Omental fat pad (tissue), 4 donors: ENCODE measurements around the gene HMCES. TPM values are rescaled to one million over a fixed set of nuclear protein-coding genes. Genes with fewer than 3 reads are reported as not detected.

Experiments used
- ATAC-seq: fragments of 150-250 bp; one replicate; pipeline ENCODE4 v1.9.1; 2016; ENCODE audit warnings: mild to moderate bottlenecking, moderate library complexity; ENCODE audit not compliant: low FRiP score
- DNase-seq: peaks from one replicate; pipeline ENCODE4 v3.0.0-alpha.2; 2019; ENCODE audit warnings: low spot score
- total RNA-seq, 4 donors: library from RNA; depleted of rRNA; stranded (reverse); fragments of >200 nt; gene quantifications; one replicate each; pipeline ENCODE4 v1.1.0, GENCODE V29; 2016
- TF ChIP-seq, protein P1 (sequence below), 3 donors: fragments of 450-650 bp; IDR thresholded peaks; one replicate each; pipeline ENCODE4 v1.5.1; 2016 to 2017; ENCODE audit warnings: antibody characterized with exemption in 3 of 3, mild to moderate bottlenecking in 3 of 3, moderate library complexity in 2 of 3

Gene HMCES, protein sequence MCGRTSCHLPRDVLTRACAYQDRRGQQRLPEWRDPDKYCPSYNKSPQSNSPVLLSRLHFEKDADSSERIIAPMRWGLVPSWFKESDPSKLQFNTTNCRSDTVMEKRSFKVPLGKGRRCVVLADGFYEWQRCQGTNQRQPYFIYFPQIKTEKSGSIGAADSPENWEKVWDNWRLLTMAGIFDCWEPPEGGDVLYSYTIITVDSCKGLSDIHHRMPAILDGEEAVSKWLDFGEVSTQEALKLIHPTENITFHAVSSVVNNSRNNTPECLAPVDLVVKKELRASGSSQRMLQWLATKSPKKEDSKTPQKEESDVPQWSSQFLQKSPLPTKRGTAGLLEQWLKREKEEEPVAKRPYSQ
- 10 to 100 TPM; 25.9 to 30.3 (median 27.1) TPM for total RNA-seq

DNA sequence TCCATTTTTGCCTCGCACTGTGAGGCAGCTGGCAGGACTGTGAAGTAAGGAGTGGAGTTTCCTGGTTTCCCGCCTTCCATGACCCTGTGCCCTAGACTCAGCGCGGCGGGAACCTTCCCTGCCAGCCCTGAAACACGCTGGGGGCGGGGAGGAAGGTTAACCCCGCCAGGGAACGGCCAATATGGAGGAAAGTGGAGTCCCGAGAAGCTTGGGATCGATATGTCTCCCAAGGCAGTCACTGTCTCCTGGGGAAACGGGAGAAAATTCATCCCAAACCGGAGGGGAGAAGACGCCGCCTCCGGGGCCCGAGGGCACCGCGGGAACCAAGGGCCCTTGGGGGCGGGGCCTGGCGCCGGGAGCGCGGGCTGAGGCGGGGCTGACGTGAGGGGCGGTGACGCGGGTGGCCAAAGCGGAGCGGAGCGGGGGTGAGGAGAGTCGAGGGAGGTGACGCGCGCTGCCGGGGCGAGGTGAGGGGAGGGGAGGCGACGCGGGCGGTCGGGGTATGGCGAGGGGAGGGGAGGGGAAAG is at the start of gene HMCES:
HMCES (plus strand) TSS at position 432 of the 527 bp plus-strand sequence. CDS start 863 bp downstream, outside the sequence.
- peak; percentile 64 for DNase-seq
- TF ChIP-seq, protein P1, sequence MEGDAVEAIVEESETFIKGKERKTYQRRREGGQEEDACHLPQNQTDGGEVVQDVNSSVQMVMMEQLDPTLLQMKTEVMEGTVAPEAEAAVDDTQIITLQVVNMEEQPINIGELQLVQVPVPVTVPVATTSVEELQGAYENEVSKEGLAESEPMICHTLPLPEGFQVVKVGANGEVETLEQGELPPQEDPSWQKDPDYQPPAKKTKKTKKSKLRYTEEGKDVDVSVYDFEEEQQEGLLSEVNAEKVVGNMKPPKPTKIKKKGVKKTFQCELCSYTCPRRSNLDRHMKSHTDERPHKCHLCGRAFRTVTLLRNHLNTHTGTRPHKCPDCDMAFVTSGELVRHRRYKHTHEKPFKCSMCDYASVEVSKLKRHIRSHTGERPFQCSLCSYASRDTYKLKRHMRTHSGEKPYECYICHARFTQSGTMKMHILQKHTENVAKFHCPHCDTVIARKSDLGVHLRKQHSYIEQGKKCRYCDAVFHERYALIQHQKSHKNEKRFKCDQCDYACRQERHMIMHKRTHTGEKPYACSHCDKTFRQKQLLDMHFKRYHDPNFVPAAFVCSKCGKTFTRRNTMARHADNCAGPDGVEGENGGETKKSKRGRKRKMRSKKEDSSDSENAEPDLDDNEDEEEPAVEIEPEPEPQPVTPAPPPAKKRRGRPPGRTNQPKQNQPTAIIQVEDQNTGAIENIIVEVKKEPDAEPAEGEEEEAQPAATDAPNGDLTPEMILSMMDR (IDR thresholded peaks at IDR 0.05), result no peak
- ATAC-seq, result peak; percentile 96

DNA sequence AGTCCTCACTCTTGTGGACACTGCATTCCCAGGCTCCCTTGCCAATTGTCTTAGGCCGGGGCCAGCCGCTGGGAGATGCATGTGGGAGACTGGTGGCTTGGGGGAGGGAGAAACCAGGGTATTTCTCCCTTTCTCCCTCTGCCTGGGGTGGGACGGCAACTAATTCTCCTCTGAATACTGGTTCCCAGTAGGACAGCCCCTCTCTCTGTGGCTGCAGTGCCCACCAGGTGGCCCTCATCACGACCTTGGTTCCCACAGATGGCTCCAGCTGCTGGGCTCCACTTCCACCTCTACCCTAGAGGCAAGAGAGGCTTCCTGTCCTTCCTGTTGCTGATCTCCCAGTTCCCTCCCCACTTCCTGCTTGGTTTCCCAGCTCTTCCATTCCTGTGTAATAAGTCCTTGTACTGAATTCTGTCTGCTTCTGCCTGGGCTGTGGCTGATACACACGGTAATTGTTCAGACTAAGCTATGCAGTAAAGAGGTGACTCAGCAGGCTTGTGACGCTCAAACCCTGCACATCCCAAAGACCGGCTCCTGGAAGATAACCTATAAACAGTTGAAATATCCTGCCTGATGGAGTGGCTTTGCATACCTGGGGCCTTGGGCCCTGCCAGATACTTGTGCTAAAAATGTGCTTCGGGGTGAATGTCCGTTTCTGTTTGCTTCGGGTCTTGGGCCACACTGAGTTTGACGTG is 49.6 kb upstream of the HMCES start:
- ATAC-seq, result no peak
- DNase-seq, result no peak

DNA sequence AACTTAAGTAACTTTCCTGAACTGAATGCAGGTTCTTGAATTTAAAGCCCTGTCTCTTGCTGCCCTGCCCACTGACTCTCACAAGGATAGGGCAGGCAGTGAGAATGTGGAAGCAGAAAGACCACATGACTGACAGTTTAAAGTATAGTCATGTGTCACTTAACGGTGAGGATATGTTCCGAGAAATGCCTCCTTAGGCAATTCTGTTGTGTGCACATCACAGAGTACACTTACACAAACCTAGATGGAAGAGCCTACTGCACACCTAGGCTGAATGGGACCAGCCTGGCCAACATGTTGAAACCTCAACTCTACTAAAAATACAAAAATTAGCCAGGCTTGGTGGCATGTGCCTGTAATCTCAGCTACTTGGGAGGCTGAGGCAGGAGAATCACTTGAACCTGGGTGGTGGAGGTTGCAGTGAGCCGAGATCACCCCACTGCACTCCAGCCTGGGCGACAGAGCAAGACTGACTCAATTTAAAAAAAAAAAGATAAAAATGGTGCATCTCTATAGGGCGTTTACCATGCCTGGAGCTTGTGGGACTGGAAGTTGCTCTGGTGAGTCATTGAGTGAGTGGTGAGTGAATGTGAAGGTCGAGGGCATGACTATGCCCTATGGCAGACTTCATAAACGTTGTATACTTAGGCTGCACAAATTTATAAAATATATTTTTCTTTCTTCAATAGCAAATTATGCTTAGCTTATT is 48.2 kb upstream of the HMCES start:
- ATAC-seq, result peak; percentile 71

More for the DNA sequence above, 49.6 kb upstream of the HMCES start:
- TF ChIP-seq, protein P1 (IDR thresholded peaks at IDR 0.05), result no peak

DNA sequence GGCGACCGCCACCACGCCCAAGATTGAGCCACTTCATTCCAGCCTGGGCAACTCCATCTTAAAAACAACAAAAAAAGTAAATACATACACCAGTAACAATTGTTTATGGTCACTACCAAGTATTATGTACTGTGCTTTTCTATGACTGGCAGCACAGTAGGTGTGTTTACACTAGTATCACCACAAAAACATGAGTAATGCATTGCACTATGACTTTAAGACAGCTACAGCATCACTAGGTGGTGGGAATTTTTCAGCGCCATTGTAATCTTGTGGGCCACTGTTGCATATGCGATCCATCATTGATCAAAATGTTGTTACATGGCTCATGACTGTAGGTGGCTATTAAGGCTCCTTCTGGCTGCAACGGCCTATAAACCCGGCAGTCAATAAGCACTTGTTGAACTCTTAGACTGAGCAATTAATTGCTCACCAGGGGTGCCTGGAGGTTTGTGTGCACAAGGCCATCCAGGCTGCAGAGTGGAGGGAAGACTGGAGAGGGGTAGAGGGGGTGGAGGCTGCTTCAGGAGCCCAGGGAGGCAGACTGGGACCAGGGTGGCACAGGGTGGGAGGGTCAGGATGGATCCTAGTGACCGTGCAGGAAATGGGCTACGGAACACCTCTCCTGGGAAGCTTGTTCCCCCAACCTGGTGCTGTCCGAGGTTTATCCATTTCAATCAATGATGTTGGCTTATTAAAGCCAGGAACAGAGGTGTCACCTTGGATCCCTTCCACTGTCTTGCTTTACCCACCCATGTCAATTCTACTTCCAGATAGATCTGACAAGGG is 47.1 kb upstream of the HMCES start:
- ATAC-seq (no peak), DNase-seq (no peak)
- TF ChIP-seq, protein P1 (IDR thresholded peaks at IDR 0.05), result no peak

More for the DNA sequence above, 48.2 kb upstream of the HMCES start:
- TF ChIP-seq, protein P1 (IDR thresholded peaks at IDR 0.05), result no peak
- no peak for DNase-seq

DNA sequence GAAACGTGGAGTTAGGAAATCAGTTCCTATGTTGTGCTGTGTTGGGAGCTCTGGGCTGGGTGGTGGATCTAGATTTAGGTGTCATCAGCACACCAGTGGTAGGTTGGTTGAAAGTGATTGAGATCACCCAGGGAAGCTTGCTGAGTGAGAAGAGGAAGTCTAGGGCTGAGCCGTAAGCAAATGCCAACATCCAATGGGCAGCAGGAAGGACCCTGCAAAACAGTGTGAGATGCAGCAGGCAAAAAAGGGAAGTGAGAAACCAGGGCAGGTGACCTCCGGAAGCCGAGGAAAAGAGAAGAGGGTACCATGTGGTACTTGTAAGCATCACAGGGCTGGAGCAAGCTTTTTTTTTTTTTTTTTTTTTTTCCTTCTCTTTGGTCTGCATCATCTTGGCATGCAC is 45.1 kb upstream of the HMCES start:
- no peak for DNase-seq
- TF ChIP-seq, protein P1 (IDR thresholded peaks at IDR 0.05), result no peak
- ATAC-seq, result no peak

DNA sequence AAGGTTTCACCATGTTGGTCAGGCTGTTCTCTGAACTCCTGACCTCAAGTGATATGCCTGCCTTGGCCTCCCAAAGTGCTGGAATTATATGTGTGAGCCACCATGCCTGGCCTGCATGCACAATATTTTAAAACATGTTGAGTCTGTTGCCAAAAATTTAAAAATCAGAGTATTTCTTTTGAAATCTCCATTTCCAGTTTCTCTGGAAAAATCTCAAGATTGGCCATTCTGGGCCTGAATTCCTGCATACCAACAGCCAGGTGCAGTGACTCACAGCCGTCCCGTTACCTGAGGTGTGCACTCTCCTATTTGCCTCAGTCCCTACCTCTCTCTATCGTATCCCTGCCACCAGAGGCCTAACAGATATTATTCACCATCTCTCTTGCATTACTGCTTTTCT is 44.2 kb upstream of the HMCES start:
- TF ChIP-seq, protein P1 (IDR thresholded peaks at IDR 0.05), result no peak
- ATAC-seq (no peak), DNase-seq (no peak)
